ENCODE results near the gene SPATS2. TPM values are rescaled to one million over a fixed set of nuclear protein-coding genes. Genes with fewer than 3 reads are reported as not detected.

SPATS2 gene
- total RNA-seq, 4 donors from 2014 or later: 8.6 to 17.8 (median 9.5) TPM

DNA sequence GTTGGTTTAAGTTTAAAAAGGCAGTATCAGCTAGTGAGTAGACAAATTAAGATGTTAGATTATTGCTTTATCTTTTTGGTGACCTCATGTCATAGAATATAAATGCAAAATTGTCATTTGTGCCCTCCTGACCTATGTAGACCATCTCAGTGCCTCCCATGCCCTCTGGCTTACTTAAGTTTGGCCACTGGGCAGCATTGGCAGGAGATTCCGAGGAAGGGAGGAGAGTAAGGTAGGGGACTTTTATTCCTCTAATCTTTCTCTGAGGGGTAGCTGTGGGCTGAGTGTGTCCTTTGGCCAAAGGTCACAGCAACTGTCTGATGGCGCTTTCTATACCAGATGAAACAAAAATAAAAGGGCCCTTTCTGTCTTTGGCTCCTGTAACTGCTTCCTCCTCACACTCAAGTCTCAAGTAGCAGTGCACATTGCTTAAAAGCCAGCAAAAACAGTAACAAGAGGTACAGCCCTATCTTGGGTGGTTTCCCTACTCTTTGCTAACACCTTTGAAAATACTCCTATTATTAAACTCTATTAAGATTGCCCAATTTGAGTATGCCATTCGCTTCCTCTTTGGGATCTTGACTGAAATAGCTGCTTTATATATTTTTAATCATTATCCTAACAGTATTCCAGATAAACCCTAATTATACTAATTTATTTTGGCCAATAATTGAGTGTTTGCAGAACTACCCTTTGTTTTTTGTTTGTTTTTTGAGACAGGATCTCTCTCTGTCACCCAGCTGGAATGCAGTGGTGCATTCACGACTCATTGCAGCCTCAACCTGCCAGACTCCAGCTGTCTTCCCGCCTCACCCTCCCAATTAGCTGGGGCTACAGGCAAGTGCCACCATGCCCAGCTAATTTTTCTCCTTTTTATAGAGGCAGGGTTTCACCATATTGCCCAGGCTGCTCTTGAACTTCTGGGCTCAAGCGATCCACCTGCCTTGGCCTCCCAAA lies 115.1 kb downstream of the SPATS2 start:
- Histone ChIP-seq H3K4me1 (no peaks in the 10 kb centered on the region), H3K9me3 (no peaks in the 10 kb centered on the region), H3K27ac (no peak overlapping the region), H3K27me3 (no peaks in the 10 kb centered on the region), H3K4me3 (no peak overlapping the region), H3K36me3 (peaks cover 0 to 23% of the 10 kb centered on the region in 2 donors)
- TF ChIP-seq POLR2A (IDR thresholded peaks at IDR 0.05) (no peak), POLR2AphosphoS5 (IDR thresholded peaks at IDR 0.05) (no peak), EP300 (IDR thresholded peaks at IDR 0.05) (no peak)
- WGBS, 2 donors (ENCODE audit: low coverage in 1 of 2): 93% methylated on average over 6 of the region's 6 CpGs
- ATAC-seq: no peak

DNA sequence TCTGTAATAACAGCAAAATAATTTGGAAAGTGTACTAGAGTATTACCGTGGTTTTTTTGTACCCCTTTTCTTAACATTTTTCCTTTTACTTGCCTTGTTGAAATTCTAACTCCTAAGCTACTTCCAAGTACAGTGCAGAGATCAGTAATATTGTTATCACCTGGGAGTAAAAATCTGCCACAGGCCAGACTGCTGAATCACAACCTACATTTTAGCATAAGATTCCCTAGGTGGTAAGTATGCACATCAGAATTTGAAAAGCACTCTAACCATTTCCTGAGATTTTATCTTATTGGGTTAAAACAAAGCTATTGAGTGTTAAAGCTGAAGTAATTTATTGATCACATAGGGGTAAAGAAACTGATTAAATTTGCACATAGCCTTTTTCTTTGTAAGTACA lies 116.4 kb downstream of the SPATS2 start:
- TF ChIP-seq CTCF (IDR thresholded peaks at IDR 0.05) (no peak), POLR2A (IDR thresholded peaks at IDR 0.05) (no peak), POLR2AphosphoS5 (IDR thresholded peaks at IDR 0.05) (no peak), EP300 (IDR thresholded peaks at IDR 0.05) (no peak)
- H3K9me3 ChIP-seq: no peaks in the 10 kb centered on the region
- ATAC-seq: no peak
- H3K27ac ChIP-seq: no peak overlapping the region
- no peak overlapping the region for H3K4me3 ChIP-seq
- 82 to 83% methylated on average over 1 of the region's 1 CpG for WGBS, 2 donors (ENCODE audit: low coverage in 1 of 2)
- H3K36me3 ChIP-seq: peaks cover 0 to 29% of the 10 kb centered on the region in 2 donors
- no peaks in the 10 kb centered on the region for H3K4me1 ChIP-seq
- H3K27me3 ChIP-seq: no peaks in the 10 kb centered on the region

DNA sequence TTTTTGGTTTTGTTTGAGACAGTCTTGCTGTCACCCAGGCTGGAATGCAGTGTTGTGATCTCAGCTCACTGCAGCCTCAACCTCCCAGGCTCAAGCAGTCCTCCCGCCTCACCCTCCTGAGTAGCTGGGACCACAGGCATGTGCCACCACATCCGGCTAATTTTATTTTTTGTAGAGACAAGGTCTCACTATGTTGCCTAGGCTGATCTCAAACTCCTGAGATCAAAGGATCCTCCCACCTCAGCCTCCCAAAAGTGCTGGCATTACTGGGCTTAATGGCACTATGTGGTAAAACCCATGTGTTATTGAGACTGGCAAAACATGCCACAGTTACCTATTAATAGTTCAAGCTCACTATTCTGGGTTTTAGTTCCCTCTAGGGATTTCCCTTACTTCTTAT lies 120.3 kb downstream of the SPATS2 start:
- Histone ChIP-seq H3K4me3 (no peak overlapping the region), H3K36me3 (peaks cover 0 to 46% of the 10 kb centered on the region in 2 donors), H3K27me3 (no peaks in the 10 kb centered on the region), H3K4me1 (no peaks in the 10 kb centered on the region), H3K9me3 (no peaks in the 10 kb centered on the region), H3K27ac (no peak overlapping the region)
- WGBS, 2 donors (ENCODE audit: low coverage in 1 of 2): 94 to 100% methylated on average over 2 of the region's 2 CpGs
- TF ChIP-seq CTCF (IDR thresholded peaks at IDR 0.05): no peak
- no peak for TF ChIP-seq POLR2A (IDR thresholded peaks at IDR 0.05)
- TF ChIP-seq POLR2AphosphoS5 (IDR thresholded peaks at IDR 0.05): no peak
- no peak for TF ChIP-seq EP300 (IDR thresholded peaks at IDR 0.05)
- no peak for ATAC-seq

DNA sequence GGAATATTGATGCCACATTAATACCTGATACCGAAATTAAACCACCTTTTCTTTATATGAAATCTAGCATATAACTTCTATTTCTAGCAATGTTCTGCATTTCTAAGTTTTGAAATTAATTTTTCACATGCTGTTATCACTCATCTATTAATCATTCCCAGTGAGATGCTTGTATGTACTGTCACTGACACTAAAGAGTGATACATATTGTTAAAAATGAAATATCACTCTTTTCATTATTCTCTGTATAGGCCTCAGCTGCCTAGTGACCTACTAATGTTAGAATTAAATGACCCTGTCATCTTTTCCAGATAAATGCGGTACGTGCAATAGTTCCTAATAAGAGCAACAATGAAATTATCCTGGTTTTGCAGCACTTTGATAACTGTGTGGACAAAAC lies 121.9 kb downstream of the SPATS2 start:
- TF ChIP-seq CTCF (IDR thresholded peaks at IDR 0.05): no peak
- no peak for TF ChIP-seq POLR2A (IDR thresholded peaks at IDR 0.05)
- no peak for TF ChIP-seq EP300 (IDR thresholded peaks at IDR 0.05)
- no peak for TF ChIP-seq POLR2AphosphoS5 (IDR thresholded peaks at IDR 0.05)
- Histone ChIP-seq H3K27ac (no peak overlapping the region), H3K36me3 (peaks cover 0 to 44% of the 10 kb centered on the region in 2 donors), H3K9me3 (no peaks in the 10 kb centered on the region), H3K27me3 (no peaks in the 10 kb centered on the region), H3K4me1 (no peaks in the 10 kb centered on the region), H3K4me3 (no peak overlapping the region)
- 81 to 89% methylated on average over 3 of the region's 3 CpGs for WGBS, 2 donors (ENCODE audit: low coverage in 1 of 2)
- ATAC-seq: no peak

GRCh38 chr12:49489720-49490119 lies 122.5 kb downstream of the SPATS2 start:
- Histone ChIP-seq H3K27ac (no peak overlapping the region), H3K4me1 (no peaks in the 10 kb centered on the region), H3K27me3 (no peaks in the 10 kb centered on the region), H3K9me3 (no peaks in the 10 kb centered on the region), H3K36me3 (peaks cover 0 to 47% of the 10 kb centered on the region in 2 donors), H3K4me3 (no peak overlapping the region)
- no peak for ATAC-seq
- TF ChIP-seq POLR2AphosphoS5 (IDR thresholded peaks at IDR 0.05): no peak
- no peak for TF ChIP-seq CTCF (IDR thresholded peaks at IDR 0.05)
- TF ChIP-seq POLR2A (IDR thresholded peaks at IDR 0.05): no peak
- TF ChIP-seq EP300 (IDR thresholded peaks at IDR 0.05): no peak
- 88 to 89% methylated on average over 4 of the region's 4 CpGs for WGBS, 2 donors (ENCODE audit: low coverage in 1 of 2)

Measured in gastroesophageal sphincter (tissue), 4 donors.